GM23248 (cell line): ENCODE measurements around the gene SLC6A4.

Experiments
- EZH2 ChIP-seq: fragments of 200-600 bp; sonication (generic); IDR thresholded peaks from 2 replicates; pipeline ENCODE4 v1.6.1; 2018; ENCODE audit warnings: antibody characterized with exemption, mild to moderate bottlenecking; ENCODE audit not compliant: insufficient read depth, poor library complexity, severe bottlenecking
- EZH2phosphoT487 ChIP-seq: fragments of 200-600 bp; sonication (generic); IDR thresholded peaks from 2 replicates; pipeline ENCODE4 v1.6.1; 2018; ENCODE audit warnings: antibody characterized with exemption, moderate library complexity, mild to moderate bottlenecking, low read depth; ENCODE audit not compliant: insufficient read depth

DNA sequence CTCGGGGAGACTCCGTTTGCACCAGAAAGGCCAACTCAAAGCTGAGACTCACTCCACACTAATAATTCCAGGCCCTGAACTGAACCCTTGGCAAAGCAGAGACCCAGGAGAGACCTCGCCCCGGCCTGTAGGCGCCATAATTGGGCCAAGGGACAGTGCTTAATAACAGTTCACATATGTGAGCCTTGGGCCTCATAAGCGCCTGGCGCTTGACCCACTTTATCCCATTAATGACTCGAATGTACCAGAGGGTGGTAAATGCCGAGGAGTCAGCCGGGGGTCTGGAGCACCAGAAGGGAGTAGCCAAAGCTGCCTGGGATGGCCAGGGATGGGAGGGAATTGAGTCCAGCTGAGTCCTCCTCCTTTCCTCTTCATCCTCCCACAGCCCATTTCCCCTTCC, 24.6 kb downstream of the SLC6A4 start:
- no peak for TF ChIP-seq EZH2
- no peak for TF ChIP-seq EZH2phosphoT487
